Type B pancreatic cell (in vitro differentiated cells): ENCODE measurements around the gene L3MBTL1. TPM values are rescaled to one million over a fixed set of nuclear protein-coding genes. Genes with fewer than 3 reads are reported as not detected.
A peak's percentile ranks its signal among the peaks of the same experiment; 100 is the strongest.

Source experiments
- DNase-seq: peaks from one replicate; pipeline ENCODE4 v3.0.0; 2021; ENCODE audit warnings: mixed read lengths; ENCODE audit not compliant: unreplicated experiment; ENCODE audit errors: extremely low spot score
- H3K27ac Mint-ChIP-seq: 2 replicates; pipeline ENCODE4 v1.8.0; 2021; ENCODE audit warnings: mild to moderate bottlenecking, mixed read lengths
- H3K27me3 Mint-ChIP-seq: 2 replicates; pipeline ENCODE4 v1.8.0; 2021; ENCODE audit warnings: mixed read lengths
- H3K36me3 Mint-ChIP-seq: 2 replicates; pipeline ENCODE4 v1.8.0; 2021; ENCODE audit warnings: mixed read lengths
- H3K4me1 Mint-ChIP-seq: one replicate; pipeline ENCODE4 v1.8.0; 2021; ENCODE audit warnings: mixed read lengths; ENCODE audit not compliant: unreplicated experiment
- H3K4me3 Mint-ChIP-seq: 2 replicates; pipeline ENCODE4 v1.8.0; 2021; ENCODE audit warnings: mild to moderate bottlenecking, mixed read lengths
- H3K9me3 Mint-ChIP-seq: 2 replicates; pipeline ENCODE4 v1.8.0; 2021; ENCODE audit warnings: mixed read lengths
- total RNA-seq: library from RNA; stranded (reverse); gene quantifications from 2 replicates; pipeline ENCODE4 v1.2.1, GENCODE V29; 2021; ENCODE audit warnings: low replicate concordance
- TF ChIP-seq, protein P1 (sequence below): fragments of 200-600 bp; sonication (generic); conservative IDR thresholded peaks from 2 replicates; pipeline ENCODE4 v1.5.0; 2021; ENCODE audit warnings: antibody characterized with exemption, mild to moderate bottlenecking

Gene L3MBTL1
- total RNA-seq, 1 donor from 2014 or later = 23.1 TPM

DNA sequence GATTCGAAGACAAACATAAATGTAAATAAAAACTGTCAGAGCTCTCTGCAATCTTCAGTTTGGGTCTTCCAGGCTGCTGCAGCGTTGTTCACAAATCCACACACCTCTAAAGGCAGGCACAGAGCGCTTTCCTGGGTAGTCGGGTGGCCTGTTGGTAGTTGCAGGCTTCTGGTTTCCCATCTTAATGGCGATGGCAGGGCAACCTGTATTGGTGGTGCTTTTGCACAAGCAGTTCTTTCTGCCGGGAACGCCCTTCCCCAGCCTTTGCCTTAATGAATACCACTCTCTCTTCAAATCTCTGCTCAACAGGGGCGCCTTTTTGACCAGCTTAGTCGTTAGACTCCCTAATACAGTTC, 82.5 kb downstream of the L3MBTL1 start:
- Mint-ChIP-seq H3K36me3 (peaks cover 12% of the 10 kb centered on the region), H3K4me1 (peaks cover 19% of the 10 kb centered on the region), H3K27me3 (no peaks in the 10 kb centered on the region), H3K9me3 (no peaks in the 10 kb centered on the region), H3K4me3 (peak overlapping the region; percentile 94), H3K27ac (peak overlapping the region; percentile 99)
- TF ChIP-seq, protein P1, sequence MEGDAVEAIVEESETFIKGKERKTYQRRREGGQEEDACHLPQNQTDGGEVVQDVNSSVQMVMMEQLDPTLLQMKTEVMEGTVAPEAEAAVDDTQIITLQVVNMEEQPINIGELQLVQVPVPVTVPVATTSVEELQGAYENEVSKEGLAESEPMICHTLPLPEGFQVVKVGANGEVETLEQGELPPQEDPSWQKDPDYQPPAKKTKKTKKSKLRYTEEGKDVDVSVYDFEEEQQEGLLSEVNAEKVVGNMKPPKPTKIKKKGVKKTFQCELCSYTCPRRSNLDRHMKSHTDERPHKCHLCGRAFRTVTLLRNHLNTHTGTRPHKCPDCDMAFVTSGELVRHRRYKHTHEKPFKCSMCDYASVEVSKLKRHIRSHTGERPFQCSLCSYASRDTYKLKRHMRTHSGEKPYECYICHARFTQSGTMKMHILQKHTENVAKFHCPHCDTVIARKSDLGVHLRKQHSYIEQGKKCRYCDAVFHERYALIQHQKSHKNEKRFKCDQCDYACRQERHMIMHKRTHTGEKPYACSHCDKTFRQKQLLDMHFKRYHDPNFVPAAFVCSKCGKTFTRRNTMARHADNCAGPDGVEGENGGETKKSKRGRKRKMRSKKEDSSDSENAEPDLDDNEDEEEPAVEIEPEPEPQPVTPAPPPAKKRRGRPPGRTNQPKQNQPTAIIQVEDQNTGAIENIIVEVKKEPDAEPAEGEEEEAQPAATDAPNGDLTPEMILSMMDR = no peak
- DNase-seq = no peak

DNA sequence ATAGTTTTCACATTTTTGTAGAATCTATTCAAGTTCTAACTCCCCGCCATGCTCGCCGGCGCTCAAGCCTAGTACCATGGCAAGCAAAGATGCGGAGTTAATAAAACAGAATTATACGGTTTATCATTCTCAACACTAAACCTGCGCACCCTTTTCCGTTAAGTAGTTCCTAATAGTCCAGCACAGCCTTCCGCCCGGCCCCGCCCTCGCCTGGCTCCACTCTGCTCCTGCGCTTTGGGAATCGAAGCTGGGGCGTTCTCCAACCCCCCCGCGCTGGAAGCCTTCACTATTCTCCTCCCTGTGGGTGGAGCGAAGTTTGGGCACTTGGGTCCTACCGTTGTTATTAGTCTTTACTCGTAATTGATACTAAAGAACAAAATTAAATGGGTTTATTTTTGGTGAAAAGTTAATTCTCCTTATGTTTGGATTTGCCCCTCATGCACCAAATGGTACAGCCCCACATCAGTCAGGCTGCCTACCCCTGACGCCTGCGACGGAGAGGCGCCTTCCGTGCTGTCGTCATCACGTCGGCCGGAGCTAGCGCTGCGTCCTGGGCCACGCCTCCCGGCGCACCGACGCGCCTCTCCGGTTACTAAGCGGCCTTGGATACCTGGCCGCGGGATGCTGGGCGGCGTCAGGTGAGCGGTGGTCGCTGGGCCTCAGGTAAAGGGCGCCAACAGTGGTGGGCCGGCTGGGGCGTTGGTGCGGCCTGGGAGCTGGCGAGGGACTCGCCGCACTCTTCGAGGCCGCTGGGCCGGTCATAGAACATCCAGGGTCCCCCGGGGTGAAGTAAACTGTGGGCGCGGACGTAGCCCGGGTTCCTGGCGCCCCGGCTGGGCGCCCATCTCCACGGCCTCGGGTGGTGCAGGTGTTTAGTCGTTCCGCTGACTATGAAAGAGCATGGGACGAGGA, 83.2 kb downstream of the L3MBTL1 start, which contains the start of gene IFT52:
TSS of gene IFT52 (plus strand) at position 546 of the 912 bp plus-strand sequence. CDS start 3,762 bp downstream, outside the sequence.
- Mint-ChIP-seq H3K27ac (peak within 1 kb of the TSS; percentile 99), H3K36me3 (peaks cover 12% of the 10 kb centered on the region), H3K9me3 (no peaks in the 10 kb centered on the region), H3K27me3 (no peaks in the 10 kb centered on the region), H3K4me1 (peaks cover 19% of the 10 kb centered on the region), H3K4me3 (peak within 1 kb of the TSS; percentile 94)
- TF ChIP-seq, protein P1 = no peak
- peak; percentile 90 for DNase-seq

Other genes starting within 250 kb of the L3MBTL1 start
- 203 and 280 TPM in 2 replicates for gene SRSF6, start 49.8 kb upstream of the L3MBTL1 start, total RNA-seq
- gene SGK2, start 51.3 kb downstream of the L3MBTL1 start, total RNA-seq = 9.9 and 10.7 TPM in 2 replicates
- 28.1 and 47.0 TPM in 2 replicates for gene IFT52, start 83.2 kb downstream of the L3MBTL1 start, total RNA-seq
- gene MYBL2, start 159.4 kb downstream of the L3MBTL1 start, total RNA-seq = 29.4 and 51.0 TPM in 2 replicates
- not detected in 2 replicates for gene GTSF1L, start 219.3 kb downstream of the L3MBTL1 start, total RNA-seq